ENCODE measurements around the gene SYDE1.

DNA sequence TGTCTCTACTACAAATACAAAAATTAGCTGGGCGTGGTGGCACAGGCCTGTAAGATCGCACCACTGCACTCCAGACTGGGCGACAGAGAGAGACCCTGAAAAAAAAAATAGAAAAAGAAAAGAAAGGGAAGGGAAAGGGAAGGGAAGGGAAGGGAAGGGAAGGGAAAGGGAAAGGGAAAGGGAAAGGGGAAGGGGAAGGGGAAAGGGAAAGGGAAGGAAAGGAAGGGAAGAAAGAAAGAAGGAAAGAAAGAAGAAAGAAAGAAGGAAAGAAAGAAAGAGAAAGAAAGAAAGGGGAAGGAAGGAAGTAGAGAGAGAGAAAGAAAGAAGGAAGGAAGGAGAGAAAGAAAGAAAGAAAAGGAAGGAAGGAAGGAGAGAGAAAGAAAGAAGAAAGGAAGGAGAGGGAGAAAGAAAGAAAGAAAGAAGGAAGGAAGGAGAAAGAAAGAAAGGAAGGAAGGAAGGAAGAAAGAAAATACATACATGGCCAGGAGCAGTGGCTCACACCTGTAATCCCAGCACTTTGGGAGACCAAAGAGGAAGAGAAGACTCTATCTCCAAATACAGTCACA, 8.1 kb upstream of the SYDE1 start:
- no peak for TF ChIP-seq EZH2phosphoT487 (IDR thresholded peaks at IDR 0.05; ENCODE audit: insufficient read depth, low read depth)
- TF ChIP-seq EZH2 (IDR thresholded peaks at IDR 0.05; ENCODE audit: insufficient read depth, poor library complexity, severe bottlenecking) = no peak

Measured in GM23248 (cell line).